Measurements from ENCODE around the gene PTPN14.

DNA sequence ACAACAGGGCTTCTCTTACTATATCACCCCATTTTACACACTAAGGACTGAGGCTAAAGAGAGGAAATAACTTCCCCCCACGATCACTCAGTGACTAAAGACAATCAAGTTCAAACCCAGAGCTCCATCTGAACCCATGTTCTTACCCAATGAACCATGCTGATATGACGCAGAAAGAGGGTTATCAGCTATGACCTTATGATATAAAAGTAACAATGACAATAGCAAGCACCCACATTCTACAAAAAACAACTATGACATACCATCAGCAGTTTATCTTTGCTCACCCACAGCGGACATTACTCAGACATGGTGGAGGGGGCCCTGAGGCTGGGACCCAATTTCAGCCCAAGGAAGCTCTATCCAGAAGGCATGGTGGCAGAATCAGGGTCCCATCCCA, 75.7 kb downstream of the PTPN14 start:
- TF ChIP-seq, protein P1, sequence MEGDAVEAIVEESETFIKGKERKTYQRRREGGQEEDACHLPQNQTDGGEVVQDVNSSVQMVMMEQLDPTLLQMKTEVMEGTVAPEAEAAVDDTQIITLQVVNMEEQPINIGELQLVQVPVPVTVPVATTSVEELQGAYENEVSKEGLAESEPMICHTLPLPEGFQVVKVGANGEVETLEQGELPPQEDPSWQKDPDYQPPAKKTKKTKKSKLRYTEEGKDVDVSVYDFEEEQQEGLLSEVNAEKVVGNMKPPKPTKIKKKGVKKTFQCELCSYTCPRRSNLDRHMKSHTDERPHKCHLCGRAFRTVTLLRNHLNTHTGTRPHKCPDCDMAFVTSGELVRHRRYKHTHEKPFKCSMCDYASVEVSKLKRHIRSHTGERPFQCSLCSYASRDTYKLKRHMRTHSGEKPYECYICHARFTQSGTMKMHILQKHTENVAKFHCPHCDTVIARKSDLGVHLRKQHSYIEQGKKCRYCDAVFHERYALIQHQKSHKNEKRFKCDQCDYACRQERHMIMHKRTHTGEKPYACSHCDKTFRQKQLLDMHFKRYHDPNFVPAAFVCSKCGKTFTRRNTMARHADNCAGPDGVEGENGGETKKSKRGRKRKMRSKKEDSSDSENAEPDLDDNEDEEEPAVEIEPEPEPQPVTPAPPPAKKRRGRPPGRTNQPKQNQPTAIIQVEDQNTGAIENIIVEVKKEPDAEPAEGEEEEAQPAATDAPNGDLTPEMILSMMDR (conservative IDR thresholded peaks at IDR 0.05 in 1 of 2, IDR thresholded peaks at IDR 0.05 in 1 of 2; ENCODE audit: extremely low read depth in 1 of 2, insufficient read depth in 1 of 2, low read depth in 1 of 2, low read length in 2 of 2): no peak
- TF ChIP-seq EZH2 (IDR thresholded peaks at IDR 0.05; ENCODE audit: borderline replicate concordance, low read length): no peak
